Stimulated activated CD8-positive, alpha-beta memory T cell treated with anti-CD3 and anti-CD28 coated beads, Interleukin-15, amount 100 ng/mL, for 1 hour (primary cell): ENCODE measurements around the gene SH2D7.
A peak's percentile ranks its signal among the peaks of the same experiment; 100 is the strongest.

Source experiments
- DNase-seq: peaks from one replicate; pipeline ENCODE4 v3.0.0-alpha.2; 2020; ENCODE audit warnings: low read depth

SH2D7 gene

GRCh38 chr15:78079298-78080087 is 12.9 kb upstream of the SH2D7 start:
- no peak for DNase-seq

- DNase-seq = no peak
Measured at GRCh38 chr15:78080088-78080460, 12.3 kb upstream of the SH2D7 start.

- DNase-seq = no peak
Measured at GRCh38 chr15:78082106-78082742, 10.1 kb upstream of the SH2D7 start.

- no peak for DNase-seq
Measured at GRCh38 chr15:78082743-78083110, 9.6 kb upstream of the SH2D7 start.

- DNase-seq = no peak
Measured at GRCh38 chr15:78083186-78083585, 9.2 kb upstream of the SH2D7 start.

GRCh38 chr15:78083687-78084448 is 8.5 kb upstream of the SH2D7 start:
- DNase-seq = no peak

GRCh38 chr15:78084449-78084750 is 8.0 kb upstream of the SH2D7 start:
- no peak for DNase-seq

GRCh38 chr15:78085928-78086327 is 6.4 kb upstream of the SH2D7 start:
- no peak for DNase-seq

GRCh38 chr15:78087951-78088772 is 4.2 kb upstream of the SH2D7 start:
- DNase-seq = no peak

- no peak for DNase-seq
Measured at GRCh38 chr15:78088773-78089080, 3.6 kb upstream of the SH2D7 start.

GRCh38 chr15:78090422-78091063 is 1.8 kb upstream of the SH2D7 start:
- DNase-seq = no peak

GRCh38 chr15:78093242-78094020 is 1.1 kb downstream of the SH2D7 start:
- no peak for DNase-seq

GRCh38 chr15:78097667-78098066 is 5.3 kb downstream of the SH2D7 start:
- no peak for DNase-seq

GRCh38 chr15:78098131-78098755 is 5.9 kb downstream of the SH2D7 start:
- DNase-seq = no peak

- DNase-seq = no peak
Measured at GRCh38 chr15:78100886-78101285, 8.5 kb downstream of the SH2D7 start.

GRCh38 chr15:78101423-78102105 is 9.2 kb downstream of the SH2D7 start:
- no peak for DNase-seq

GRCh38 chr15:78102211-78102610 is 9.8 kb downstream of the SH2D7 start:
- no peak for DNase-seq

GRCh38 chr15:78102741-78103140 is 10.4 kb downstream of the SH2D7 start:
- DNase-seq = no peak

GRCh38 chr15:78103406-78104118 is 11.2 kb downstream of the SH2D7 start:
- DNase-seq = peak; percentile 16

GRCh38 chr15:78104119-78104479 is 11.7 kb downstream of the SH2D7 start:
- DNase-seq = no peak
